Measurements from ENCODE around the gene GPR32.
A peak's percentile ranks its signal among the peaks of the same experiment; 100 is the strongest.

GPR32 gene

GRCh38 chr19:50725218-50725910, 44.9 kb upstream of the GPR32 start (continued):
- TF ChIP-seq ZNF112 (tag by site-specific recombination; IDR thresholded peaks at IDR 0.05), result no peak
- TF ChIP-seq ZNF121 (tag by site-specific recombination; IDR thresholded peaks at IDR 0.05), result no peak
- peak; percentile 40; the same call in 1 of the 2 replicates for TF ChIP-seq ZNF324 (tag by site-specific recombination; IDR thresholded peaks at IDR 0.05)
- no peak for TF ChIP-seq REPIN1 (tag by site-specific recombination; IDR thresholded peaks at IDR 0.05; ENCODE audit: low read depth)
- no peak for TF ChIP-seq ZBTB44 (tag by site-specific recombination; IDR thresholded peaks at IDR 0.05)
- TF ChIP-seq HOXA7 (CRISPR knock-in tag; IDR thresholded peaks at IDR 0.05; ENCODE audit: borderline replicate concordance), result no peak
- no peak for TF ChIP-seq ZNF19 (tag by site-specific recombination; IDR thresholded peaks at IDR 0.05; ENCODE audit: low read depth)
- TF ChIP-seq ZNF138 (tag by site-specific recombination; IDR thresholded peaks at IDR 0.05; ENCODE audit: borderline replicate concordance), result no peak
- TF ChIP-seq ZNF664 (tag by site-specific recombination; IDR thresholded peaks at IDR 0.05), result no peak
- no peak for TF ChIP-seq ZNF624 (tag by site-specific recombination; IDR thresholded peaks at IDR 0.05)
- TF ChIP-seq ZEB2 (tag by site-specific recombination; IDR thresholded peaks at IDR 0.05), result no peak
- no peak for TF ChIP-seq ZBTB21 (tag by site-specific recombination; IDR thresholded peaks at IDR 0.05)
- no peak for TF ChIP-seq GLI2 (tag by site-specific recombination; IDR thresholded peaks at IDR 0.05; ENCODE audit: borderline replicate concordance, low read depth)
- TF ChIP-seq SALL2 (tag by site-specific recombination; IDR thresholded peaks at IDR 0.05; ENCODE audit: borderline replicate concordance), result no peak
- peak; percentile 89 for TF ChIP-seq PRDM10 (tag by site-specific recombination; IDR thresholded peaks at IDR 0.05)
- peak; percentile 94 for TF ChIP-seq ZBTB11 (tag by site-specific recombination; conservative IDR thresholded peaks at IDR 0.05; ENCODE audit: low read depth)
- TF ChIP-seq AEBP2 (tag by site-specific recombination; IDR thresholded peaks at IDR 0.05; ENCODE audit: borderline replicate concordance), result no peak
- no peak for TF ChIP-seq TCF7L2 (IDR thresholded peaks at IDR 0.05; ENCODE audit: borderline replicate concordance, low read depth, low read length)
- TF ChIP-seq ZFP69B (tag by site-specific recombination; IDR thresholded peaks at IDR 0.05), result peak; percentile 79
- no peak for TF ChIP-seq ZNF423 (tag by site-specific recombination; IDR thresholded peaks at IDR 0.05)
- no peak for TF ChIP-seq ZSCAN23 (tag by site-specific recombination; IDR thresholded peaks at IDR 0.05)
- TF ChIP-seq ZSCAN4 (tag by site-specific recombination; IDR thresholded peaks at IDR 0.05), result peak; percentile 35; the same call in 1 of the 2 replicates
- peak; percentile 93; the same call in 1 of the 2 replicates for TF ChIP-seq PBX3 (CRISPR knock-in tag; IDR thresholded peaks at IDR 0.05)
- peak; percentile 97 for TF ChIP-seq ZNF692 (tag by site-specific recombination; IDR thresholded peaks at IDR 0.05)
